IMR-90 (cell line): Measurements from ENCODE around the gene SLX4IP. TPM values are rescaled to one million over a fixed set of nuclear protein-coding genes. Genes with fewer than 3 reads are reported as not detected.

ENCODE experiments used
- ATAC-seq: fragments of 200-7000 bp; cut with Tn5 transposase; 2 replicates; pipeline ENCODE4 v1.9.1; 2020; ENCODE audit warnings: low read depth, mild to moderate bottlenecking, moderate library complexity
- BruUV-seq: library from RNA; stranded (reverse); fragments of 400-500 nt; replicated peaks from 2 replicates; lab custom pipeline; 2021; lab: Mats Ljungman, UMichigan
- CTCF ChIA-PET: fragments of 300-600 bp; formaldehyde crosslinking; extraction: SDS; loops from one replicate; lab custom pipeline; 2021; ENCODE audit warnings: antibody characterized with exemption; lab: Yijun Ruan, JAX
- POLR2A ChIA-PET: fragments of 300-600 bp; sonication (Branson Sonifier 250); formaldehyde crosslinking; loops from one replicate; lab custom pipeline; 2022; ENCODE audit warnings: antibody characterized with exemption; ENCODE audit not compliant: unreplicated experiment; lab: Charles Lee
- DNase-seq: peaks from one replicate; pipeline ENCODE4 v3.0.0; 2013
- H2AFZ ChIP-seq: replicated peaks from 2 replicates; pipeline ENCODE3; 2013; ENCODE audit warnings: low read length, mild to moderate bottlenecking; ENCODE audit not compliant: poor library complexity
- H2AK5ac ChIP-seq: 2 replicates; pipeline ENCODE4 v1.6.1; 2013; ENCODE audit warnings: low read depth, low read length, inconsistent platforms
- H2AK9ac ChIP-seq: replicated peaks from 2 replicates; pipeline ENCODE3; 2013; ENCODE audit warnings: mild to moderate bottlenecking, low read depth, low read length, moderate library complexity; ENCODE audit not compliant: poor library complexity
- H2BK120ac ChIP-seq: 2 replicates; pipeline ENCODE4 v1.6.1; 2013; ENCODE audit warnings: low read depth, low read length, inconsistent platforms
- H2BK15ac ChIP-seq: 3 replicates; pipeline ENCODE4 v1.6.1; 2013; ENCODE audit warnings: low read depth, low read length, inconsistent platforms
- H2BK20ac ChIP-seq: 2 replicates; pipeline ENCODE4 v1.6.1; 2013; ENCODE audit warnings: low read depth, mild to moderate bottlenecking, inconsistent platforms, low read length, moderate library complexity
- H2BK5ac ChIP-seq: 2 replicates; pipeline ENCODE4 v1.6.1; 2013; ENCODE audit warnings: mild to moderate bottlenecking, low read depth, low read length, inconsistent platforms; ENCODE audit not compliant: poor library complexity, severe bottlenecking
- H3K14ac ChIP-seq: replicated peaks from 2 replicates; pipeline ENCODE4 v1.6.1; 2013; ENCODE audit warnings: low read depth, low read length, inconsistent platforms
- H3K18ac ChIP-seq: 2 replicates; pipeline ENCODE4 v1.6.1; 2013; ENCODE audit warnings: low read depth, low read length, control low read depth
- H3K23ac ChIP-seq: 2 replicates; pipeline ENCODE4 v1.6.1; 2013; ENCODE audit warnings: low read depth, low read length, inconsistent platforms
- H3K27ac ChIP-seq: 2 replicates; pipeline ENCODE4 v1.5.1; 2013; ENCODE audit warnings: mild to moderate bottlenecking, control low read depth, low read length; ENCODE audit not compliant: insufficient read depth
- H3K27me3 ChIP-seq: 2 replicates; pipeline ENCODE4 v1.6.1; 2013; ENCODE audit warnings: low read length; ENCODE audit not compliant: control insufficient read depth, insufficient read depth
- H3K36me3 ChIP-seq: 2 replicates; pipeline ENCODE4 v1.6.1; 2013; ENCODE audit warnings: low read length, mixed read lengths; ENCODE audit not compliant: control insufficient read depth, insufficient read depth
- H3K4ac ChIP-seq: 2 replicates; pipeline ENCODE4 v1.6.1; 2013; ENCODE audit warnings: low read depth, low read length, inconsistent platforms
- H3K4me1 ChIP-seq: 2 replicates; pipeline ENCODE4 v1.6.1; 2013; ENCODE audit warnings: low read length, mixed read lengths; ENCODE audit not compliant: control insufficient read depth, insufficient read depth
- H3K4me2 ChIP-seq: 2 replicates; pipeline ENCODE4 v1.6.1; 2013; ENCODE audit warnings: low read depth, mild to moderate bottlenecking, control low read depth, low read length, moderate library complexity
- H3K4me3 ChIP-seq: 2 replicates; pipeline ENCODE4 v1.5.1; 2013; ENCODE audit warnings: low read depth, mild to moderate bottlenecking, control low read depth, low read length, moderate library complexity; ENCODE audit not compliant: insufficient read depth
- H3K56ac ChIP-seq: 2 replicates; pipeline ENCODE4 v1.6.1; 2013; ENCODE audit warnings: low read length, inconsistent platforms; ENCODE audit not compliant: insufficient read depth; ENCODE audit errors: extremely low read depth
- H3K79me1 ChIP-seq, 2 experiments: 2 replicates each; pipeline ENCODE4 v1.6.1; 2013; ENCODE audit warnings: low read length in 2 of 2, inconsistent platforms in 1 of 2, low read depth in 1 of 2
- H3K9ac ChIP-seq: 2 replicates; pipeline ENCODE4 v1.6.1; 2013; ENCODE audit warnings: low read depth, low read length, control low read depth
- H3K9me1 ChIP-seq: 2 replicates; pipeline ENCODE4 v1.6.1; 2013; ENCODE audit warnings: low read length, inconsistent platforms; ENCODE audit not compliant: insufficient read depth
- H3K9me3 ChIP-seq: 2 replicates; pipeline ENCODE4 v1.6.1; 2013; ENCODE audit warnings: low read length; ENCODE audit not compliant: control insufficient read depth, insufficient read depth
- H4K20me1 ChIP-seq: 2 replicates; pipeline ENCODE4 v1.6.1; 2013; ENCODE audit warnings: low read length, inconsistent platforms; ENCODE audit not compliant: insufficient read depth
- H4K5ac ChIP-seq: 2 replicates; pipeline ENCODE4 v1.6.1; 2013; ENCODE audit warnings: mild to moderate bottlenecking, low read depth, low read length, control low read depth
- H4K8ac ChIP-seq, 2 experiments: 2 replicates each; pipeline ENCODE4 v1.6.1; 2013; ENCODE audit warnings: low read depth in 2 of 2, low read length in 2 of 2, control low read depth in 1 of 2, inconsistent platforms in 1 of 2
- H4K91ac ChIP-seq: 2 replicates; pipeline ENCODE4 v1.6.1; 2013; ENCODE audit warnings: low read depth, low read length, inconsistent platforms; ENCODE audit not compliant: insufficient read depth
- BHLHE40 ChIP-seq: fragments of 150-350 bp; IDR thresholded peaks from 2 replicates; pipeline ENCODE4 v1.6.1; 2016; ENCODE audit warnings: mild to moderate bottlenecking, low read depth, low read length
- MAFK ChIP-seq: IDR thresholded peaks from 2 replicates; pipeline ENCODE4 v1.6.1; 2012; ENCODE audit warnings: low read depth, low read length, improper control_type of control experiment
- MXI1 ChIP-seq: IDR thresholded peaks from 2 replicates; pipeline ENCODE4 v1.6.1; 2012; ENCODE audit warnings: low read depth, mild to moderate bottlenecking, low read length, moderate library complexity, borderline replicate concordance
- RCOR1 ChIP-seq: IDR thresholded peaks from 2 replicates; pipeline ENCODE4 v1.6.1; 2012; ENCODE audit warnings: mild to moderate bottlenecking, low read length, improper control_type of control experiment; ENCODE audit not compliant: insufficient replicate concordance
- WGBS, 2 experiments: methylation state at CpG; one replicate each; pipeline versions ENCODE4 v1.1.5 to v1.1.7; 2013; ENCODE audit warnings: missing lambda C conversion rate in 2 of 2; ENCODE audit not compliant: insufficient read length in 1 of 2; ENCODE audit errors: extremely low coverage in 2 of 2; 5-methylcytosine and 5-hydroxymethylcytosine counted together
- dilution Hi-C: fragments of 300-500 bp; cut with HindIII; formaldehyde crosslinking; loops from one replicate; pipeline ENCODE4 v1.14.3; 2018; ENCODE audit warnings: low sequenced_read_pairs; ENCODE audit not compliant: unreplicated experiment
- in situ Hi-C: fragments of 300-500 bp; cut with MboI; formaldehyde crosslinking; loops from 3 replicates; pipeline ENCODE4 v1.14.3; 2019; ENCODE audit warnings: low sequenced_read_pairs, inconsistent platforms, mixed read lengths
- intact Hi-C: fragments of 100-400 bp; cut with micrococcal nuclease; formaldehyde crosslinking; loops from 2 replicates; pipeline ENCODE4 v1.10.0; 2022
- polyA plus RNA-seq, 3 experiments: library from polyadenylated mRNA; depleted of rRNA; stranded (reverse); fragments of >200 nt; gene quantifications; 2 replicates each; pipeline ENCODE4 v1.2.3, GENCODE V29; 2012; ENCODE audit warnings: low replicate concordance in 1 of 3
- total RNA-seq: library from RNA; depleted of rRNA; stranded (reverse); fragments of >200 nt; gene quantifications from 2 replicates; pipeline ENCODE4 v1.2.3, GENCODE V29; 2012
- TF ChIP-seq, protein P1 (sequence below): fragments of 150-350 bp; IDR thresholded peaks from 2 replicates; pipeline ENCODE4 v1.6.1; 2017; ENCODE audit warnings: mild to moderate bottlenecking, antibody characterized with exemption, low read length, low read depth

The SLX4IP gene
- total and polyA plus RNA-seq, 2 of the 4 experiments (the other 2 are of a cell fraction) = 1.3 to 5.9 TPM

DNA sequence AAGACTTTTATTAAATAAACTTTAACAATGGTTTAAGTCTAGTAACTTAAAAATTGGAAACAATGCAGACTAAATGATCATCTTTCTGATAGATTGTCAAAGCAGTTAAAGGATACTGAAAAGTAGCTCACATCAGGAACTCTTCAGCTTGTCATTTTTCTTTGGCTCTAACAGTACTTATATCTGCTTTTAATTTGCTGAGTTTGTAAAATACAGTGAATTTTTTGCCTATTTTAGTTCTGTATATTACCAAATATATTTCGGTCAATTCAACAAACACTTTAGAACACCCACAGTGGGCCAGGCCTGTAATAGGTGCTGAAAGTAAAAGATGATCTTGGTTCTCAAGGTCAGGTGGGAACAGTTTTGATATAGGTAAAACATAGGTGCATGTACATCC is 23.4 kb upstream of the SLX4IP start:
- Histone ChIP-seq H2BK120ac (no peak overlapping the region), H3K23ac (no peak overlapping the region), H2BK5ac (no peak overlapping the region), H3K56ac (no peak overlapping the region), H2AK9ac (no peak overlapping the region), H2AFZ (no peak overlapping the region), H3K4me3 (no peak overlapping the region), H3K4me2 (no peak overlapping the region), H2BK15ac (no peak overlapping the region), H4K91ac (no peak overlapping the region), H2AK5ac (no peak overlapping the region), H4K20me1 (no peaks in the 10 kb centered on the region), H3K9ac (no peak overlapping the region), H4K8ac (no peak overlapping the region), H3K9me3 (no peaks in the 10 kb centered on the region), H3K4ac (no peak overlapping the region), H3K27ac (no peak overlapping the region), H3K14ac (no peak overlapping the region), H3K18ac (no peak overlapping the region), H4K5ac (no peak overlapping the region), H3K36me3 (peaks cover 3% of the 10 kb centered on the region), H3K27me3 (no peaks in the 10 kb centered on the region), H3K4me1 (no peaks in the 10 kb centered on the region), H3K9me1 (no peaks in the 10 kb centered on the region), H3K79me1 (peaks cover 3 to 15% of the 10 kb centered on the region in 2 experiments; a peak in 3 of 4 replicates), H2BK20ac (no peak overlapping the region)
- in situ Hi-C loops (loop anchor here (10.0 kb wide), 1 partner anchor 787 kb away; no protein-coding TSS in a partner anchor), dilution Hi-C loops (no loop called here), intact Hi-C loops (no loop called here)
- CTCF ChIA-PET = interaction anchor here (1.0 kb wide), 1 partner anchor 433 kb away, joined by 3 read pairs; no protein-coding TSS in a partner anchor
- TF ChIP-seq MAFK (peak; percentile 48), MXI1 (no peak), BHLHE40 (no peak), RCOR1 (no peak)
- TF ChIP-seq, protein P1, sequence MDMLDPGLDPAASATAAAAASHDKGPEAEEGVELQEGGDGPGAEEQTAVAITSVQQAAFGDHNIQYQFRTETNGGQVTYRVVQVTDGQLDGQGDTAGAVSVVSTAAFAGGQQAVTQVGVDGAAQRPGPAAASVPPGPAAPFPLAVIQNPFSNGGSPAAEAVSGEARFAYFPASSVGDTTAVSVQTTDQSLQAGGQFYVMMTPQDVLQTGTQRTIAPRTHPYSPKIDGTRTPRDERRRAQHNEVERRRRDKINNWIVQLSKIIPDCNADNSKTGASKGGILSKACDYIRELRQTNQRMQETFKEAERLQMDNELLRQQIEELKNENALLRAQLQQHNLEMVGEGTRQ = no peak
- no CpG with 5 or more reads among the region's 1 CpG for WGBS, 2 experiments
- POLR2A ChIA-PET = no interaction called here
- no peak for ATAC-seq
- DNase-seq = no peak
- no TSS peak for BruUV-seq
